ENCODE results near the gene UST.
"Not testable (repeated sequence)": the region's sequence is repeated elsewhere in the genome, so short reads cannot be mapped to it uniquely, and the experiment has no call there.

The UST gene

GRCh38 chr6:148848915-148849314 lies 102.1 kb downstream of the UST start:
- no peak for TF ChIP-seq CTCF (IDR thresholded peaks at IDR 0.05; ENCODE audit: borderline replicate concordance, control extremely low read depth, extremely low read depth, insufficient read depth, missing control alignments)
- in situ Hi-C loops (cut with MboI; ENCODE audit: low sequenced_read_pairs, unreplicated experiment) = no loop called here
- DNase-seq (ENCODE audit: low spot score) = no peak

- DNase-seq (ENCODE audit: low spot score); in situ Hi-C loops (cut with MboI; ENCODE audit: low sequenced_read_pairs, unreplicated experiment): not testable (repeated sequence)
Observed at GRCh38 chr6:148849449-148849848, 102.6 kb downstream of the UST start.

GRCh38 chr6:148850964-148851363 lies 104.1 kb downstream of the UST start:
- no peak for DNase-seq (ENCODE audit: low spot score)
- in situ Hi-C loops (cut with MboI; ENCODE audit: low sequenced_read_pairs, unreplicated experiment) = no loop called here
- TF ChIP-seq CTCF (IDR thresholded peaks at IDR 0.05; ENCODE audit: borderline replicate concordance, control extremely low read depth, extremely low read depth, insufficient read depth, missing control alignments) = no peak

GRCh38 chr6:148851683-148852556 lies 105.1 kb downstream of the UST start:
- in situ Hi-C loops (cut with MboI; ENCODE audit: low sequenced_read_pairs, unreplicated experiment) = no loop called here
- TF ChIP-seq CTCF (IDR thresholded peaks at IDR 0.05; ENCODE audit: borderline replicate concordance, control extremely low read depth, extremely low read depth, insufficient read depth, missing control alignments) = no peak
- no peak for DNase-seq (ENCODE audit: low spot score)

GRCh38 chr6:148852688-148853087 lies 105.9 kb downstream of the UST start:
- in situ Hi-C loops (cut with MboI; ENCODE audit: low sequenced_read_pairs, unreplicated experiment) = no loop called here
- no peak for DNase-seq (ENCODE audit: low spot score)
- TF ChIP-seq CTCF (IDR thresholded peaks at IDR 0.05; ENCODE audit: borderline replicate concordance, control extremely low read depth, extremely low read depth, insufficient read depth, missing control alignments) = no peak

- DNase-seq (ENCODE audit: low spot score); in situ Hi-C loops (cut with MboI; ENCODE audit: low sequenced_read_pairs, unreplicated experiment): not testable (repeated sequence)
Observed at GRCh38 chr6:148853113-148853512, 106.3 kb downstream of the UST start.

GRCh38 chr6:148854096-148854495 lies 107.3 kb downstream of the UST start:
- in situ Hi-C loops (cut with MboI; ENCODE audit: low sequenced_read_pairs, unreplicated experiment) = no loop called here
- no peak for TF ChIP-seq CTCF (IDR thresholded peaks at IDR 0.05; ENCODE audit: borderline replicate concordance, control extremely low read depth, extremely low read depth, insufficient read depth, missing control alignments)
- no peak for DNase-seq (ENCODE audit: low spot score)
